HT-29 (cell line): Measurements from ENCODE around the gene TPCN1. TPM values are rescaled to one million over a fixed set of nuclear protein-coding genes. Genes with fewer than 3 reads are reported as not detected.
A peak's percentile ranks its signal among the peaks of the same experiment; 100 is the strongest.

ENCODE experiments used
- DNase-seq: peaks from one replicate; pipeline ENCODE4 v3.0.0-alpha.2; 2015; ENCODE audit warnings: low spot score
- total RNA-seq: library from RNA; depleted of rRNA; stranded (reverse); fragments of >200 nt; shearing (Covaris generic); gene quantifications from 2 replicates; pipeline ENCODE4 v1.2.3, GENCODE V29; 2014

The TPCN1 gene
- total RNA-seq, 1 experiment from 2014 or later = 36.3 TPM

GRCh38 chr12:113284751-113285150 is 63.5 kb downstream of the TPCN1 start:
- no peak for DNase-seq

- DNase-seq = no peak
Measured at GRCh38 chr12:113285679-113286610, 64.7 kb downstream of the TPCN1 start.

GRCh38 chr12:113286712-113287111 is 65.4 kb downstream of the TPCN1 start:
- no peak for DNase-seq

GRCh38 chr12:113287146-113287898 is 66.1 kb downstream of the TPCN1 start:
- no peak for DNase-seq

- no peak for DNase-seq
Measured at GRCh38 chr12:113287899-113288282, 66.6 kb downstream of the TPCN1 start.

GRCh38 chr12:113289361-113289760 is 68.1 kb downstream of the TPCN1 start:
- DNase-seq = no peak

GRCh38 chr12:113290506-113290905 is 69.2 kb downstream of the TPCN1 start:
- DNase-seq = no peak

- no peak for DNase-seq
Measured at GRCh38 chr12:113291586-113291985, 70.3 kb downstream of the TPCN1 start.

- no peak for DNase-seq
Measured at GRCh38 chr12:113292091-113292490, 70.8 kb downstream of the TPCN1 start.

GRCh38 chr12:113292547-113292946 is 71.3 kb downstream of the TPCN1 start:
- no peak for DNase-seq

- DNase-seq = no peak
Measured at GRCh38 chr12:113293100-113293499, 71.8 kb downstream of the TPCN1 start.

GRCh38 chr12:113295886-113296556 is 74.8 kb downstream of the TPCN1 start:
- DNase-seq = no peak

GRCh38 chr12:113296557-113297213 is 75.4 kb downstream of the TPCN1 start:
- DNase-seq = no peak

- DNase-seq = no peak
Measured at GRCh38 chr12:113297214-113297587, 75.9 kb downstream of the TPCN1 start.

- DNase-seq = no peak
Measured at GRCh38 chr12:113297621-113298471, 76.6 kb downstream of the TPCN1 start.

- DNase-seq = no peak
Measured at GRCh38 chr12:113298472-113298817, 77.2 kb downstream of the TPCN1 start.

- DNase-seq = no peak
Measured at GRCh38 chr12:113298861-113299545, 77.7 kb downstream of the TPCN1 start.

- peak; percentile 69 for DNase-seq
Measured at GRCh38 chr12:113299619-113300237, 78.5 kb downstream of the TPCN1 start.

- no peak for DNase-seq
Measured at GRCh38 chr12:113301811-113302210, 80.5 kb downstream of the TPCN1 start.

- DNase-seq = no peak
Measured at GRCh38 chr12:113302466-113302865, 81.2 kb downstream of the TPCN1 start.
